ENCODE measurements around the gene TFDP3.

GRCh38 chrX:133179500-133179899, 38.7 kb downstream of the TFDP3 start:
- TF ChIP-seq CTCF (IDR thresholded peaks at IDR 0.05) (no peak), POLR2AphosphoS5 (IDR thresholded peaks at IDR 0.05) (no peak)

Measured in upper lobe of left lung (tissue), 4 donors.